CD4-positive, CD25-positive, alpha-beta regulatory T cell (primary cell): ENCODE results near the gene GFOD2. TPM values are rescaled to one million over a fixed set of nuclear protein-coding genes. Genes with fewer than 3 reads are reported as not detected.
A peak's percentile ranks its signal among the peaks of the same experiment; 100 is the strongest.

Experiments
- ATAC-seq, 2 donors: fragments of 150-1000 bp; cut with Tn5 transposase; one replicate each; pipeline ENCODE4 v1.10.0; 2021; ENCODE audit warnings: low read depth in 2 of 2, moderate number of reproducible peaks in 2 of 2, moderate library complexity in 1 of 2
- DNase-seq, 3 donors: peaks; one replicate each; pipeline versions ENCODE4 v3.0.0 to v3.0.0-alpha.2; 2012 to 2022; ENCODE audit warnings: mixed read lengths in 1 of 3
- H3K27ac ChIP-seq: one replicate; pipeline ENCODE4 v1.7.0; 2013; ENCODE audit warnings: mild to moderate bottlenecking, low read length; ENCODE audit not compliant: insufficient read depth, poor library complexity, severe bottlenecking
- H3K27me3 ChIP-seq: one replicate; pipeline ENCODE4 v1.7.0; 2013; ENCODE audit warnings: low read length; ENCODE audit not compliant: control insufficient read depth, insufficient read depth
- H3K36me3 ChIP-seq: one replicate; pipeline ENCODE4 v1.7.0; 2013; ENCODE audit warnings: mild to moderate bottlenecking, low read length, moderate library complexity; ENCODE audit not compliant: control insufficient read depth, insufficient read depth
- H3K4me1 ChIP-seq: 2 replicates; pipeline ENCODE4 v1.7.0; 2013; ENCODE audit warnings: mild to moderate bottlenecking, low read length; ENCODE audit not compliant: insufficient read depth, control insufficient read depth, poor library complexity, severe bottlenecking
- H3K4me3 ChIP-seq: one replicate; pipeline ENCODE4 v1.7.0; 2013; ENCODE audit warnings: low read depth, mild to moderate bottlenecking, low read length, moderate library complexity
- H3K9me3 ChIP-seq, 2 experiments: 1 replicate in 1 of 2; 2 replicates in 1 of 2; pipeline ENCODE4 v1.7.0; 2013; ENCODE audit warnings: low read length in 2 of 2, mild to moderate bottlenecking in 1 of 2, moderate library complexity in 1 of 2; ENCODE audit not compliant: control insufficient read depth in 2 of 2
- H3K27ac Mint-ChIP-seq, 3 donors: one replicate each; pipeline ENCODE4 v1.8.0; 2020 to 2022; ENCODE audit warnings: mild to moderate bottlenecking in 3 of 3, mixed read lengths in 3 of 3, moderate library complexity in 2 of 3
- H3K27me3 Mint-ChIP-seq: one replicate; pipeline ENCODE4 v1.8.0; 2022; ENCODE audit warnings: mild to moderate bottlenecking, mixed read lengths
- H3K36me3 Mint-ChIP-seq: one replicate; pipeline ENCODE4 v1.8.0; 2020; ENCODE audit warnings: mixed read lengths
- H3K4me1 Mint-ChIP-seq, 4 donors: one replicate each; pipeline ENCODE4 v1.8.0; 2020 to 2022; ENCODE audit warnings: mixed read lengths in 4 of 4, mild to moderate bottlenecking in 1 of 4
- H3K4me3 Mint-ChIP-seq, 4 donors: one replicate each; pipeline ENCODE4 v1.8.0; 2020 to 2022; ENCODE audit warnings: mild to moderate bottlenecking in 4 of 4, mixed read lengths in 4 of 4, moderate library complexity in 3 of 4
- H3K9me3 Mint-ChIP-seq, 7 donors: one replicate each; pipeline ENCODE4 v1.8.0; 2020 to 2022; ENCODE audit warnings: mixed read lengths in 7 of 7, mild to moderate bottlenecking in 3 of 7, moderate library complexity in 2 of 7
- polyA plus RNA-seq, 4 donors: library from polyadenylated mRNA; unstranded; fragments of 300-500 nt; fragmentation: Illumina TruSeq; gene quantifications; one replicate each; pipeline ENCODE4 v1.2.3, GENCODE V29; 2021
- total RNA-seq: library from RNA; stranded (reverse); gene quantifications from one replicate; pipeline ENCODE4 v1.2.3, GENCODE V29; 2022

Gene GFOD2
- total RNA-seq (11.2 TPM), polyA plus RNA-seq (10 to 100 TPM in 3 of 4 donors, 1 to 10 TPM in 1; 9.0 to 12.1 (median 11.6) TPM)

- ATAC-seq (peak; percentile 84 to 89), DNase-seq (peak; percentile 95 to 97 (median 97))
- peak within 1 kb of the TSS; percentile 93 for H3K4me3 ChIP-seq
- H3K27me3 ChIP-seq, result no peaks in the 10 kb centered on the region
- Mint-ChIP-seq H3K9me3 (no peaks in the 10 kb centered on the region), H3K4me1 (peaks cover 15 to 55% (median 39%) of the 10 kb centered on the region in 4 donors), H3K36me3 (no peaks in the 10 kb centered on the region), H3K4me3 (peak within 1 kb of the TSS; percentile 90 to 99 (median 96)), H3K27ac (peak within 1 kb of the TSS; percentile 95 to 97 (median 97)), H3K27me3 (no peaks in the 10 kb centered on the region)
- H3K36me3 ChIP-seq, result peaks cover 4% of the 10 kb centered on the region
- no peaks in the 10 kb centered on the region for H3K9me3 ChIP-seq
- peaks cover 21% of the 10 kb centered on the region for H3K4me1 ChIP-seq
- peak within 1 kb of the TSS; percentile 84 for H3K27ac ChIP-seq
These were observed at the start of gene GFOD2 for GRCh38 chr16:67719048-67719777. TSS of gene GFOD2 (minus strand) at chr16:67719316. CDS start at chr16:67685715, 33,601 bp downstream.

GRCh38 chr16:67767953-67768352, 48.8 kb upstream of the GFOD2 start:
- no peaks in the 10 kb centered on the region for H3K9me3 Mint-ChIP-seq
- Histone ChIP-seq H3K9me3 (no peaks in the 10 kb centered on the region), H3K4me1 (no peaks in the 10 kb centered on the region), H3K36me3 (peaks cover 33% of the 10 kb centered on the region), H3K27ac (no peak overlapping the region), H3K4me3 (no peak overlapping the region), H3K27me3 (no peaks in the 10 kb centered on the region)
- peaks cover 0 to 9% (median 5%) of the 10 kb centered on the region in 4 donors for H3K4me1 Mint-ChIP-seq
- no peak overlapping the region for H3K4me3 Mint-ChIP-seq
- H3K27me3 Mint-ChIP-seq, result no peaks in the 10 kb centered on the region
- no peak for DNase-seq
- no peak overlapping the region for H3K27ac Mint-ChIP-seq
- no peak for ATAC-seq
- H3K36me3 Mint-ChIP-seq, result peaks cover 15% of the 10 kb centered on the region

GRCh38 chr16:67766291-67766690, 47.2 kb upstream of the GFOD2 start:
- Histone ChIP-seq H3K4me1 (no peaks in the 10 kb centered on the region), H3K27ac (no peak overlapping the region), H3K36me3 (peaks cover 35% of the 10 kb centered on the region), H3K27me3 (no peaks in the 10 kb centered on the region), H3K9me3 (no peaks in the 10 kb centered on the region), H3K4me3 (no peak overlapping the region)
- Mint-ChIP-seq H3K36me3 (peaks cover 13% of the 10 kb centered on the region), H3K4me3 (no peak overlapping the region), H3K27ac (peak overlapping the region in 1 of 3 donors; percentile 51), H3K4me1 (peaks cover 0 to 14% (median 9%) of the 10 kb centered on the region in 4 donors), H3K27me3 (no peaks in the 10 kb centered on the region), H3K9me3 (no peaks in the 10 kb centered on the region)
- DNase-seq, result no peak
- no peak for ATAC-seq

- Mint-ChIP-seq H3K27me3 (no peaks in the 10 kb centered on the region), H3K27ac (peak overlapping the region in 2 of 3 donors; percentile 31 to 40), H3K4me1 (peaks cover 0 to 19% (median 10%) of the 10 kb centered on the region in 4 donors), H3K9me3 (peaks cover 0 to 3% (median 0%) of the 10 kb centered on the region in 7 donors), H3K36me3 (peaks cover 14% of the 10 kb centered on the region), H3K4me3 (no peak overlapping the region)
- no peaks in the 10 kb centered on the region for H3K9me3 ChIP-seq
- no peaks in the 10 kb centered on the region for H3K27me3 ChIP-seq
- H3K4me3 ChIP-seq, result no peak overlapping the region
- no peak overlapping the region for H3K27ac ChIP-seq
- DNase-seq (no peak), ATAC-seq (no peak)
- H3K4me1 ChIP-seq, result no peaks in the 10 kb centered on the region
- H3K36me3 ChIP-seq, result peaks cover 28% of the 10 kb centered on the region
These were observed 45.1 kb upstream of the GFOD2 start for GRCh38 chr16:67764158-67764667.

- peaks cover 34% of the 10 kb centered on the region for H3K36me3 ChIP-seq
- Mint-ChIP-seq H3K4me3 (no peak overlapping the region), H3K36me3 (peaks cover 18% of the 10 kb centered on the region), H3K4me1 (peaks cover 0 to 19% (median 10%) of the 10 kb centered on the region in 4 donors), H3K27ac (peak overlapping the region in 2 of 3 donors; percentile 25 to 74), H3K9me3 (peaks cover 0 to 3% (median 0%) of the 10 kb centered on the region in 7 donors), H3K27me3 (no peaks in the 10 kb centered on the region)
- no peaks in the 10 kb centered on the region for H3K4me1 ChIP-seq
- ATAC-seq (no peak), DNase-seq (no peak)
- H3K4me3 ChIP-seq, result no peak overlapping the region
- no peaks in the 10 kb centered on the region for H3K27me3 ChIP-seq
- H3K27ac ChIP-seq, result no peak overlapping the region
- H3K9me3 ChIP-seq, result no peaks in the 10 kb centered on the region
These were observed 44.0 kb upstream of the GFOD2 start for GRCh38 chr16:67763066-67763465.

- no peaks in the 10 kb centered on the region for H3K4me1 ChIP-seq
- Mint-ChIP-seq H3K27ac (peak overlapping the region; percentile 15 to 74 (median 25)), H3K36me3 (peaks cover 18% of the 10 kb centered on the region), H3K9me3 (peaks cover 0 to 3% (median 0%) of the 10 kb centered on the region in 7 donors), H3K27me3 (no peaks in the 10 kb centered on the region), H3K4me1 (peaks cover 0 to 19% (median 10%) of the 10 kb centered on the region in 4 donors), H3K4me3 (no peak overlapping the region)
- no peak overlapping the region for H3K4me3 ChIP-seq
- DNase-seq (no peak), ATAC-seq (no peak)
- no peak overlapping the region for H3K27ac ChIP-seq
- no peaks in the 10 kb centered on the region for H3K9me3 ChIP-seq
- H3K27me3 ChIP-seq, result no peaks in the 10 kb centered on the region
- peaks cover 37% of the 10 kb centered on the region for H3K36me3 ChIP-seq
These were observed 43.3 kb upstream of the GFOD2 start for GRCh38 chr16:67762385-67762784.

GRCh38 chr16:67761924-67762323, 42.8 kb upstream of the GFOD2 start:
- peaks cover 0 to 3% (median 0%) of the 10 kb centered on the region in 7 donors for H3K9me3 Mint-ChIP-seq
- H3K36me3 Mint-ChIP-seq, result peaks cover 18% of the 10 kb centered on the region
- Histone ChIP-seq H3K4me1 (no peaks in the 10 kb centered on the region), H3K27ac (no peak overlapping the region), H3K9me3 (no peaks in the 10 kb centered on the region), H3K27me3 (no peaks in the 10 kb centered on the region), H3K4me3 (no peak overlapping the region), H3K36me3 (peaks cover 37% of the 10 kb centered on the region)
- H3K4me3 Mint-ChIP-seq, result no peak overlapping the region
- no peak for DNase-seq
- no peak for ATAC-seq
- H3K27ac Mint-ChIP-seq, result no peak overlapping the region
- no peaks in the 10 kb centered on the region for H3K27me3 Mint-ChIP-seq
- H3K4me1 Mint-ChIP-seq, result peaks cover 0 to 19% (median 10%) of the 10 kb centered on the region in 4 donors
